Activated CD4-positive, CD25-positive, alpha-beta regulatory T cell treated with anti-CD3 and anti-CD28 coated beads, Interleukin-2, amount 50 U/mL, for 72 hours (primary cell): Measurements from ENCODE around the gene MRC1.

ENCODE experiments used
- DNase-seq: peaks from one replicate; pipeline ENCODE4 v3.0.0; 2021

MRC1 gene

GRCh38 chr10:17808971-17809841 lies at the start of gene MRC1:
MRC1 (plus strand) TSS chr10:17809348; CDS start chr10:17809466, 118 bp downstream.
- DNase-seq, result no peak

GRCh38 chr10:17764142-17764541 lies 45.0 kb upstream of the MRC1 start:
- DNase-seq, result no peak

DNA sequence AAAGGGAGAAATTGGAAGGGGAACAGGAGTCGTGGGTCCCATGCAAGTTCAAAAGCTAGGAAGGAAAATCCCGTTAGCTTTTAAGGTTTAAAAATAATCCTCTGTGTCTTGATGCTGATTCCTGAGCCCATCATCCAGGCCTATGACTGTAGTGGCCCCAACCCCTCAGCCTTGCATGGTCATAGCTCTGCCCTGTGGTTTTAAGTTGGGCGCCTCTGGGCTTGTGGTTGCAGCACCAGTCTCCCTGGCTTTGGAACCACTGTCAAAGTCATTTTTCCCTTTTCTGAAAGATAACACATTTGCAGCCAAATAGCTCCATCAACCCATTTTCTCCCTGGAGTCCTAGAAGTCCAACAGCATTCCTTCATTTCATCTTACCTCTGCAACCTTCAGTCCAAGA lies 43.5 kb upstream of the MRC1 start:
- DNase-seq, result no peak

DNA sequence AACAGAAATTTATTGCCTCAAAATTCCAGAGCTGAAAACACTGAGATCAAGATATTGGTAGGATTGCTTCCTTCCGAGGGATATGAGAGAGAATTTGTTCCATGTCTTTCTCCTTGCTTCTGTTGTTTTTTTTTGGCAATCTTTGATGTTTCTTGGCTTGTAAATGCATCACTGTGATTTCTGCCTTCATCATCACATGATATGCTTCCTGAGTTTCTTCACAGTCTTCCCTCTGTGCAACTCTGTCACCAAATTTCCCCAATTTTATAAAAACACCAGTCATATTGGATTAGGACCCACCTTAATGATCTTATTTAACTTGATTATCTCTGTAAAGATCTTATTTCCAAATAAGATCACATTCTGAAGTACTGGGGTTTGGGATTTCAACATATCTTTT lies 42.4 kb upstream of the MRC1 start:
- DNase-seq, result no peak

DNA sequence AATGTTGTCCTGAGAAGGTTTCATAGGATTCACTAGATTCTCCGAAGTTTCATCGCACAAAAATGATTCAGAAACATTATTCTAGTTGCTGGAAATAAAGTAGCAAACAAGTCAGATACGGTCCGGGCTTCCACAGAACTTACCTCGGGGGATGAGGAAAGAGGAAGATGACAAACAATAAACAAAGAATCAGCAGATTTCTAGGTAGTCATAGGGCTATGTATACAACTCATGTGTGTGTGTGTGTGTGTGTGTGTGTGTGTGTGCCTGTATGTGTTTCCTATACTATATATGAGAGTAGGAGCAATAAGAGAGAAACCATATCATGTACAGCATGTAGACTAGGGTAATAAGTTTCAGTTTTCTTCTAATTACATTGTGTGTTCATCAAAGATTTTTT lies 40.7 kb upstream of the MRC1 start:
- no peak for DNase-seq

- no peak for DNase-seq
These were observed 40.2 kb upstream of the MRC1 start for GRCh38 chr10:17768957-17769356.

GRCh38 chr10:17771017-17771416 lies 38.1 kb upstream of the MRC1 start:
- no peak for DNase-seq

DNA sequence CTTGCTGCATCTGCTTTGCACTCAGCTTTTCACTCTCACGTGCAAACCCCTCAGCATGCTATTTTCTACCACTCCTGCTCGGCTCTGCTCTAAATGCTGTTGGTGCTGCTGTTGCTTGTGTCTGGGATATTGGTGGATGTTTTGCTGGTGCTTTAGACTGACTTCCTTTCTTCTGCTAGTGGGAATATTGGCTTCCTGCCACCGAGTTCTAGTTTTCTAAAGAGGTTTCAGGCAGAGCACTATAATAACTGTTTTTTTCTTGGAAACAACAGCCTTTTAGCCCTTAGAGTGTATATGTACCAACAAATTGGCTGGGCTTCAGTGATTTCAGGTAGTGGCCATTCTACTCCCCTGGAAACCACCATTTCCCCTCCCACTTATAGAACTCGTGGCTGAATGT lies 29.4 kb upstream of the MRC1 start:
- no peak for DNase-seq

- DNase-seq, result no peak
These were observed 28.4 kb upstream of the MRC1 start for GRCh38 chr10:17780727-17781126.

DNA sequence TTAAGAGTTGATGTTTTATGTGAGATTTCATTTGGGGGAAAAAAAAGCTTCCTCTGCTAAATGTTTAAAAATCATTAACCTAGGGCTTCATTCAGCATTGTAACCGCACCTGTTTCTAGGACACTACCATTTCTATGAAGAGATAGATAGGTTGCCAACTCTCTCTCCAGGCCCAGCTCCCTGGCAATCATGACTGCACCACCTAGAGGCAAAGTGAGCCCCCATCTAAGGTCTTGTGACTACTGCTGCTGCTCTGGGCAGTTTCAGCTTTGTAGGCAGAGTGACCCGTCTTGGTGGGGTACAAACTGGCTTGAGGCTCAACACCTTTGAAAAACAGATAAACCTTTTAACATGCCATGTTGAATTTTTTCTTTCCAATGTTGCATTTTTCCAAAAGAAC lies 27.3 kb upstream of the MRC1 start:
- no peak for DNase-seq

- no peak for DNase-seq
These were observed 26.1 kb upstream of the MRC1 start for GRCh38 chr10:17782921-17783665.

DNA sequence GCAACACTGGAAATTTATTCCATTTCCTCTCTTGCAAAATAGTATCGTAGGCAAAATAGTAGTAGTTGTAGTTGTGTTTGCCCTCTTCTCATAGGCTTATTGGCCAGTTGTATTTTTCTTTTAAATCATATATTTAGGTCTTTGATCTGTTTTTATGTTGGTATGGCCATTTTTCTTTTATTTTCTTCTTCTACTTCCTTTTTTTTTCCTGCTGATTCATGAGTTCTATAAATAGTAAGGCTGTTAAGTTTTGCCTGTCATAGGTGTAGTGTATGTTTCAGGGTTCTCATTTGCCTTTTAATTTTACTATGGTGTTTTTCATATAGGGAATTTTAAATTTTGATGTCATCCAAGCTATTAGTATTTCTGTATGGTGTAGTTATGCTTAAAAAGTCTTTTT lies 25.4 kb upstream of the MRC1 start:
- no peak for DNase-seq

GRCh38 chr10:17784688-17785087 lies 24.5 kb upstream of the MRC1 start:
- DNase-seq, result no peak

GRCh38 chr10:17785276-17785930 lies 23.7 kb upstream of the MRC1 start:
- no peak for DNase-seq

GRCh38 chr10:17787087-17787961 lies 21.8 kb upstream of the MRC1 start:
- DNase-seq, result no peak

- DNase-seq, result no peak
These were observed 20.5 kb upstream of the MRC1 start for GRCh38 chr10:17788646-17789045.

- no peak for DNase-seq
These were observed 19.8 kb upstream of the MRC1 start for GRCh38 chr10:17789396-17789795.

- DNase-seq, result no peak
These were observed 18.5 kb upstream of the MRC1 start for GRCh38 chr10:17790651-17791050.

DNA sequence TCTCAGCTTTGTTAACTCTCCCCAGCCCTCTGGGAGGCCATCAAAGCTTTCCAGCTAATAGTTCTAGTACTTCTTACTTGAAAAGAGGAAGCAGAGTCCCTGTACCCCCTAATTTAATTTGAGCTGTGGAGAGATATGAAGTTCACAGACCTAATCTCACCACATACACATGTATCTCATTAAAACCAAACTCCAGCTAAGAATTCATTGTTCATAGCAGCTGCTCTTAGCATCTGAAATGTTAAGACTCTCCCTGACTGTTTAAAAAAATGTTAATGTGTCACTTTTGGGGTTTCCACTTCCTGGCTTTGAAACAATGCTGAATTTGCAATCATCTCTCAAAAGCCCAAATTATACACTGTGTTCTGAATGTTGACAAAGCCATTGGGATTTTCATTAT lies 16.2 kb upstream of the MRC1 start:
- no peak for DNase-seq

DNA sequence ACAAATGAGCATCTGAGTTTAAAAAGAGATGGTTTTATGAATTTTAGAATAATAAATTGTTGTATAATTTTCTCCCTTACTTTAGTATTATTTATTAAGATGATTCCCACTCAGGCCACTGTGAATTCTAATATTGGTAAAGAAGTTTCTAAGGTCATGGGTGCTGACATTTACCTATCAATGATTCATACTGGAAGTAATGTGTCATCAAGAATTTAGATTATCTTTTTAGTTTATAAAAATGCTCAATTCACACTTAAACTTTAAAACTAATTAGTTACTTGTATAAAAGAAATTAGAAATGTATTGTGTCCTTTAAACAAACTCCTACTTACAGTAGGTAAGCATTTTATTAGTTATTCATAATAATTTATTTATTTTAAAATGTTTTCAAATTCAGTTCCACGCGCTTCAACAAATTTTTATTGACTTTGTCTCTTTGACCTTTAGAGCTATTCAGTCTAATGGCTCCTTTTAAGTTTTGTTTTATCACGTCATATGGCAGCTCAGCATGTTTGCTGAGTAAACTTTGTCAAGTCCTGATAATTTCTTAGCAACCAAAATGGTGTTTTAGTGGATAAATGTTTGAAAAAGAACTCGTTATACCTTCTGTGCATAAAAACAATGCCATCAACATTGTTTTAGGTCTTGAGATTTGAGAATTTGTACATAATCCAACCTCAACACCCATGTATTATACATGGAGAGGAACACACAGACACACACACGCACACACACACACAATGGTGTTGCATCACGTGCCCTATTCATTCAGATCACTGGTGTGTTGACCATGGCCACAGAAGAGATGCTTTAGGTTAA lies 15.1 kb upstream of the MRC1 start:
- DNase-seq, result no peak

GRCh38 chr10:17795083-17795482 lies 14.1 kb upstream of the MRC1 start:
- DNase-seq, result no peak
